ENCODE results near the gene RNF224. TPM values are rescaled to one million over a fixed set of nuclear protein-coding genes. Genes with fewer than 3 reads are reported as not detected.

Gene RNF224
- 0.44 TPM in 1 of 2 replicates, not detected in the other for polyA plus RNA-seq (2014; cell fraction: cytosol; rRNA removed)
- 0.75 TPM in 1 of 2 replicates, not detected in the other for polyA plus RNA-seq (2014; cell fraction: nucleus; rRNA removed)

GRCh38 chr9:137227054-137227852 lies at the start of gene RNF224:
Gene RNF224 (plus strand): TSS chr9:137227502. CDS start chr9:137228336, 834 bp downstream.
- peak; percentile 84 for DNase-seq (ENCODE audit: low spot score)

- DNase-seq (ENCODE audit: low spot score): no peak
These were observed 48.9 kb upstream of the RNF224 start for GRCh38 chr9:137178201-137178938.

- DNase-seq (ENCODE audit: low spot score): no peak
These were observed 48.2 kb upstream of the RNF224 start for GRCh38 chr9:137178939-137179630.

- DNase-seq (ENCODE audit: low spot score): no peak
These were observed 47.5 kb upstream of the RNF224 start for GRCh38 chr9:137179761-137180160.

GRCh38 chr9:137180491-137180890 lies 46.8 kb upstream of the RNF224 start:
- DNase-seq (ENCODE audit: low spot score): no peak

GRCh38 chr9:137181680-137182079 lies 45.6 kb upstream of the RNF224 start:
- DNase-seq (ENCODE audit: low spot score): no peak

- DNase-seq (ENCODE audit: low spot score): no peak
These were observed 44.5 kb upstream of the RNF224 start for GRCh38 chr9:137182836-137183235.

GRCh38 chr9:137183980-137184595 lies 43.2 kb upstream of the RNF224 start:
- DNase-seq (ENCODE audit: low spot score): peak; percentile 95

- no peak for DNase-seq (ENCODE audit: low spot score)
These were observed 42.2 kb upstream of the RNF224 start for GRCh38 chr9:137184881-137185660.

- DNase-seq (ENCODE audit: low spot score): no peak
These were observed 41.4 kb upstream of the RNF224 start for GRCh38 chr9:137185921-137186320.

GRCh38 chr9:137186385-137186784 lies 40.9 kb upstream of the RNF224 start:
- DNase-seq (ENCODE audit: low spot score): no peak

GRCh38 chr9:137187386-137187785 lies 39.9 kb upstream of the RNF224 start:
- no peak for DNase-seq (ENCODE audit: low spot score)

GRCh38 chr9:137188086-137188489 lies 39.2 kb upstream of the RNF224 start:
- DNase-seq (ENCODE audit: low spot score): no peak

GRCh38 chr9:137188490-137189296 lies 38.6 kb upstream of the RNF224 start, which contains the start of the genes ANAPC2 and SSNA1:
Gene ANAPC2 (minus strand): TSS chr9:137188560. CDS start chr9:137188532, 28 bp downstream.
Gene SSNA1 (plus strand): TSS chr9:137188676. CDS start chr9:137188727, 51 bp downstream.
- DNase-seq (ENCODE audit: low spot score): peak; percentile 90

GRCh38 chr9:137189297-137190295 lies 37.7 kb upstream of the RNF224 start:
- no peak for DNase-seq (ENCODE audit: low spot score)

- DNase-seq (ENCODE audit: low spot score): no peak
These were observed 36.9 kb upstream of the RNF224 start for GRCh38 chr9:137190315-137190856.

- no peak for DNase-seq (ENCODE audit: low spot score)
These were observed 36.1 kb upstream of the RNF224 start for GRCh38 chr9:137191245-137191644.
